ENCODE results near the gene MUC7. TPM values are rescaled to one million over a fixed set of nuclear protein-coding genes. Genes with fewer than 3 reads are reported as not detected.

Gene MUC7
- total RNA-seq, 1 donor from 2014 or later = not detected

- no peak for TF ChIP-seq CTCF (IDR thresholded peaks at IDR 0.05; ENCODE audit: unreplicated experiment)
- H3K27ac Mint-ChIP-seq (ENCODE audit: unreplicated experiment) = no peak overlapping the region
- H3K9me3 Mint-ChIP-seq (ENCODE audit: unreplicated experiment) = no peaks in the 10 kb centered on the region
- no peak overlapping the region for H3K4me3 Mint-ChIP-seq (ENCODE audit: unreplicated experiment)
- no peaks in the 10 kb centered on the region for H3K27me3 Mint-ChIP-seq (ENCODE audit: unreplicated experiment)
- no peaks in the 10 kb centered on the region for H3K36me3 Mint-ChIP-seq (ENCODE audit: low read depth, unreplicated experiment)
- no peak for DNase-seq (ENCODE audit: low spot score)
- no peaks in the 10 kb centered on the region for H3K4me1 Mint-ChIP-seq (ENCODE audit: unreplicated experiment)
Measured at GRCh38 chr4:70508801-70509200, 36.8 kb downstream of the MUC7 start.

- DNase-seq (ENCODE audit: low spot score) = no peak
- Mint-ChIP-seq H3K9me3 (ENCODE audit: unreplicated experiment) (no peaks in the 10 kb centered on the region), H3K27ac (ENCODE audit: unreplicated experiment) (no peak overlapping the region), H3K4me1 (ENCODE audit: unreplicated experiment) (no peaks in the 10 kb centered on the region), H3K4me3 (ENCODE audit: unreplicated experiment) (no peak overlapping the region), H3K36me3 (ENCODE audit: low read depth, unreplicated experiment) (no peaks in the 10 kb centered on the region), H3K27me3 (ENCODE audit: unreplicated experiment) (no peaks in the 10 kb centered on the region)
- TF ChIP-seq CTCF (IDR thresholded peaks at IDR 0.05; ENCODE audit: unreplicated experiment) = no peak
Measured at GRCh38 chr4:70511365-70511764, 39.4 kb downstream of the MUC7 start.

GRCh38 chr4:70515367-70516250 lies 43.6 kb downstream of the MUC7 start:
- H3K27ac Mint-ChIP-seq (ENCODE audit: unreplicated experiment) = no peak overlapping the region
- H3K9me3 Mint-ChIP-seq (ENCODE audit: unreplicated experiment) = no peaks in the 10 kb centered on the region
- H3K4me3 Mint-ChIP-seq (ENCODE audit: unreplicated experiment) = no peak overlapping the region
- H3K36me3 Mint-ChIP-seq (ENCODE audit: low read depth, unreplicated experiment) = no peaks in the 10 kb centered on the region
- no peaks in the 10 kb centered on the region for H3K4me1 Mint-ChIP-seq (ENCODE audit: unreplicated experiment)
- no peak for DNase-seq (ENCODE audit: low spot score)
- no peaks in the 10 kb centered on the region for H3K27me3 Mint-ChIP-seq (ENCODE audit: unreplicated experiment)
- no peak for TF ChIP-seq CTCF (IDR thresholded peaks at IDR 0.05; ENCODE audit: unreplicated experiment)

- no peak within 1 kb of the TSS for H3K27ac Mint-ChIP-seq (ENCODE audit: unreplicated experiment)
- H3K9me3 Mint-ChIP-seq (ENCODE audit: unreplicated experiment) = no peaks in the 10 kb centered on the region
- H3K4me1 Mint-ChIP-seq (ENCODE audit: unreplicated experiment) = no peaks in the 10 kb centered on the region
- no peak for TF ChIP-seq CTCF (IDR thresholded peaks at IDR 0.05; ENCODE audit: unreplicated experiment)
- no peaks in the 10 kb centered on the region for H3K27me3 Mint-ChIP-seq (ENCODE audit: unreplicated experiment)
- no peaks in the 10 kb centered on the region for H3K36me3 Mint-ChIP-seq (ENCODE audit: low read depth, unreplicated experiment)
- DNase-seq (ENCODE audit: low spot score) = no peak
- H3K4me3 Mint-ChIP-seq (ENCODE audit: unreplicated experiment) = no peak within 1 kb of the TSS
Measured at GRCh38 chr4:70518269-70518668, 46.3 kb downstream of the MUC7 start, which contains the start of gene AMTN. TSS of gene AMTN (plus strand) at chr4:70518569. CDS start at chr4:70518778, 209 bp downstream.

GRCh38 chr4:70518716-70519115 lies 46.7 kb downstream of the MUC7 start:
- Mint-ChIP-seq H3K4me3 (ENCODE audit: unreplicated experiment) (no peak overlapping the region), H3K27me3 (ENCODE audit: unreplicated experiment) (no peaks in the 10 kb centered on the region), H3K4me1 (ENCODE audit: unreplicated experiment) (no peaks in the 10 kb centered on the region), H3K36me3 (ENCODE audit: low read depth, unreplicated experiment) (no peaks in the 10 kb centered on the region), H3K27ac (ENCODE audit: unreplicated experiment) (no peak overlapping the region), H3K9me3 (ENCODE audit: unreplicated experiment) (no peaks in the 10 kb centered on the region)
- no peak for DNase-seq (ENCODE audit: low spot score)
- TF ChIP-seq CTCF (IDR thresholded peaks at IDR 0.05; ENCODE audit: unreplicated experiment) = no peak
